Measurements from ENCODE around the gene TSSC4. TPM values are rescaled to one million over a fixed set of nuclear protein-coding genes. Genes with fewer than 3 reads are reported as not detected.

The TSSC4 gene
- total and polyA plus RNA-seq, 2 of the 13 experiments (the other 11 are each of a cell fraction or from before 2014, with no cell fraction given) = 16.2 to 58.6 TPM

DNA sequence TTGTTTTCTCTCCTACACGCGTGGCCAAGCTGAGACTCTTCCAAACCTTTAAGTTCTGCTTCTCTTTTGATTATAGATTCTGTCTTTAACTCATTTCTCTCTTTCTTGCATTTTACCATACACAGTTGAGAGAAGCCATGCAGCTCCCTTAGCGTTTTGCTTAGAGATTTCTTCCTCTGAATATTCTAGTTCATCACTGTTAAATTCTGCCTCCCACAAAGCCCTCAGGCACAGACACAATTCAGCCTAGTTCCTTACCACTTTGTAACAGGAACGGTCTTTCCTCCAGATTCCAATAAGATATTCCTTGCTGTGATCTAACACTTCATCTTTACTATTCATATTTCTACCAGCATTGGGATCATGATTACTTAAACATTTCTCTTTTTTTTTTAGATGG lies 48.1 kb upstream of the TSSC4 start:
- Histone ChIP-seq H3K27me3 (ENCODE audit: control insufficient read depth in 1 of 2, insufficient read depth in 2 of 2, low read length in 2 of 2) (peaks cover 1 to 49% of the 10 kb centered on the region in 2 experiments; a peak in 4 of 5 replicates), H3K27ac (ENCODE audit: extremely low read length, insufficient read depth, low read length) (no peak overlapping the region), H3K9me3 (ENCODE audit: low read length) (no peaks in the 10 kb centered on the region), H3K4me1 (ENCODE audit: insufficient read depth, low read length) (no peaks in the 10 kb centered on the region), H3K9ac (ENCODE audit: insufficient read depth, low read depth, low read length) (no peak overlapping the region), H3K4me2 (ENCODE audit: low read depth, low read length) (no peak overlapping the region), H4K20me1 (ENCODE audit: insufficient read depth, low read length) (no peaks in the 10 kb centered on the region), H3K4me3 (replicated peaks in 1 of 3; ENCODE audit: insufficient read depth in 1 of 3, low read depth in 2 of 3, low read length in 3 of 3) (no peak overlapping the region), H2AFZ (ENCODE audit: low read length) (no peak overlapping the region), H3K36me3 (replicated peaks in 1 of 2; ENCODE audit: control insufficient read depth in 1 of 2, insufficient read depth in 2 of 2, low read length in 2 of 2) (no peaks in the 10 kb centered on the region), H3K79me2 (ENCODE audit: insufficient read depth, low read length) (no peaks in the 10 kb centered on the region)
- no TSS peak for BruUV-seq (replicated peaks)
- WGBS (ENCODE audit: low lambda C conversion rate) = 23% methylated on average over 4 of the region's 4 CpGs
- FAIRE-seq (no peak), DNase-seq (ENCODE audit: low spot score) (no peak), ATAC-seq (no peak)
- intact Hi-C loops (cut with micrococcal nuclease; ENCODE audit: unreplicated experiment) (loop anchor here (5.0 kb wide), 1 partner anchor 470 kb away; no protein-coding TSS in a partner anchor), in situ Hi-C loops (cut with HindIII; ENCODE audit: extremely low pct_ligation_motif_present, low pct_unique_long_range_greater_than_20kb) (no loop called here)
- POLR2A ChIA-PET = no interaction called here
- CTCF ChIA-PET (ENCODE audit: low intra/inter-chr PET ratio, low total read pairs) = no interaction called here
- TF ChIP-seq GLI4 (CRISPR knock-in tag; IDR thresholded peaks at IDR 0.05; ENCODE audit: borderline replicate concordance) (no peak), ZFAT (CRISPR knock-in tag; conservative IDR thresholded peaks at IDR 0.05) (no peak), TRIM22 (IDR thresholded peaks at IDR 0.05) (no peak), ZNF326 (CRISPR knock-in tag; IDR thresholded peaks at IDR 0.05; ENCODE audit: borderline replicate concordance) (no peak), E2F5 (CRISPR knock-in tag; conservative IDR thresholded peaks at IDR 0.05) (no peak), XRCC5 (optimal IDR thresholded peaks at IDR 0.05; ENCODE audit: low read length) (no peak), YEATS2 (CRISPR knock-in tag; IDR thresholded peaks at IDR 0.05; ENCODE audit: borderline replicate concordance) (no peak), HCFC1 (IDR thresholded peaks at IDR 0.05; ENCODE audit: low read depth, low read length) (no peak), ZNF180 (CRISPR knock-in tag; IDR thresholded peaks at IDR 0.05; ENCODE audit: borderline replicate concordance, low read depth) (no peak), PRDM15 (CRISPR knock-in tag; IDR thresholded peaks at IDR 0.05) (no peak), MZF1 (CRISPR knock-in tag; IDR thresholded peaks at IDR 0.05; ENCODE audit: borderline replicate concordance) (no peak)
- TF ChIP-seq, protein P1, sequence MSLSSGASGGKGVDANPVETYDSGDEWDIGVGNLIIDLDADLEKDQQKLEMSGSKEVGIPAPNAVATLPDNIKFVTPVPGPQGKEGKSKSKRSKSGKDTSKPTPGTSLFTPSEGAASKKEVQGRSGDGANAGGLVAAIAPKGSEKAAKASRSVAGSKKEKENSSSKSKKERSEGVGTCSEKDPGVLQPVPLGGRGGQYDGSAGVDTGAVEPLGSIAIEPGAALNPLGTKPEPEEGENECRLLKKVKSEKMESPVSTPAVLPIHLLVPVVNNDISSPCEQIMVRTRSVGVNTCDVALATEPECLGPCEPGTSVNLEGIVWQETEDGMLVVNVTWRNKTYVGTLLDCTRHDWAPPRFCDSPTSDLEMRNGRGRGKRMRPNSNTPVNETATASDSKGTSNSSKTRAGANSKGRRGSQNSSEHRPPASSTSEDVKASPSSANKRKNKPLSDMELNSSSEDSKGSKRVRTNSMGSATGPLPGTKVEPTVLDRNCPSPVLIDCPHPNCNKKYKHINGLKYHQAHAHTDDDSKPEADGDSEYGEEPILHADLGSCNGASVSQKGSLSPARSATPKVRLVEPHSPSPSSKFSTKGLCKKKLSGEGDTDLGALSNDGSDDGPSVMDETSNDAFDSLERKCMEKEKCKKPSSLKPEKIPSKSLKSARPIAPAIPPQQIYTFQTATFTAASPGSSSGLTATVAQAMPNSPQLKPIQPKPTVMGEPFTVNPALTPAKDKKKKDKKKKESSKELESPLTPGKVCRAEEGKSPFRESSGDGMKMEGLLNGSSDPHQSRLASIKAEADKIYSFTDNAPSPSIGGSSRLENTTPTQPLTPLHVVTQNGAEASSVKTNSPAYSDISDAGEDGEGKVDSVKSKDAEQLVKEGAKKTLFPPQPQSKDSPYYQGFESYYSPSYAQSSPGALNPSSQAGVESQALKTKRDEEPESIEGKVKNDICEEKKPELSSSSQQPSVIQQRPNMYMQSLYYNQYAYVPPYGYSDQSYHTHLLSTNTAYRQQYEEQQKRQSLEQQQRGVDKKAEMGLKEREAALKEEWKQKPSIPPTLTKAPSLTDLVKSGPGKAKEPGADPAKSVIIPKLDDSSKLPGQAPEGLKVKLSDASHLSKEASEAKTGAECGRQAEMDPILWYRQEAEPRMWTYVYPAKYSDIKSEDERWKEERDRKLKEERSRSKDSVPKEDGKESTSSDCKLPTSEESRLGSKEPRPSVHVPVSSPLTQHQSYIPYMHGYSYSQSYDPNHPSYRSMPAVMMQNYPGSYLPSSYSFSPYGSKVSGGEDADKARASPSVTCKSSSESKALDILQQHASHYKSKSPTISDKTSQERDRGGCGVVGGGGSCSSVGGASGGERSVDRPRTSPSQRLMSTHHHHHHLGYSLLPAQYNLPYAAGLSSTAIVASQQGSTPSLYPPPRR (CRISPR knock-in tag; IDR thresholded peaks at IDR 0.05; ENCODE audit: borderline replicate concordance) = no peak
- TF ChIP-seq, protein P2, sequence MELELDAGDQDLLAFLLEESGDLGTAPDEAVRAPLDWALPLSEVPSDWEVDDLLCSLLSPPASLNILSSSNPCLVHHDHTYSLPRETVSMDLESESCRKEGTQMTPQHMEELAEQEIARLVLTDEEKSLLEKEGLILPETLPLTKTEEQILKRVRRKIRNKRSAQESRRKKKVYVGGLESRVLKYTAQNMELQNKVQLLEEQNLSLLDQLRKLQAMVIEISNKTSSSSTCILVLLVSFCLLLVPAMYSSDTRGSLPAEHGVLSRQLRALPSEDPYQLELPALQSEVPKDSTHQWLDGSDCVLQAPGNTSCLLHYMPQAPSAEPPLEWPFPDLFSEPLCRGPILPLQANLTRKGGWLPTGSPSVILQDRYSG (CRISPR knock-in tag; IDR thresholded peaks at IDR 0.05) = no peak

Data from HepG2 (cell line).